Testis (tissue), 2 donors: ENCODE results near the gene SND1.

Experiments
- POLR2A ChIP-seq: fragments of 450-650 bp; IDR thresholded peaks from one replicate; pipeline ENCODE4 v1.6.1; 2017; ENCODE audit warnings: antibody characterized with exemption, mild to moderate bottlenecking, moderate library complexity
- TF ChIP-seq, protein P1 (sequence below), 3 experiments: fragments of 450-650 bp in 2 of 3; fragments of 200-600 bp in 1 of 3; sonication (generic) in 1 of 3; IDR thresholded peaks; one replicate each; pipeline ENCODE4 v1.5.1; 2016 to 2019; ENCODE audit warnings: antibody characterized with exemption in 3 of 3, mild to moderate bottlenecking in 2 of 3, moderate library complexity in 1 of 3

DNA sequence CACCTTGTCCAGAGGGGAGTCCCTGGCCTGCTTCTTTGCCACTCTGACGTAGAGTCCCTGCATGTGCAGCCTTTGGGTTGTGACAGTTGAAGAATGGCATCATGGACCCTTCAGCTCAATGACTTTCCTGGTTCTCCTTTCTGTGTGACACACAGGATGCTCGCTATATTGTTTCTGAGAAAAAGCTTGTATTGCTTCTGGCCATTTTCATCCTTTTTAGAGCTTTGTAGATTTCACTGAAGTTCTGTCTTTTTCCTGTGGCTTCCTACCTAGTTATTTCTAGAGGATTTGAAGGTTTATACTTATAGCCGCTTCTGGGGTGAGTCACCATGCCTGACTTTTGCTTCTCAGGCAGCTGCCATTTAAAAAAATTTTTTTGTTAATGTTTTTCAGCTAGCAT lies 27.0 kb downstream of the SND1 start:
- TF ChIP-seq, protein P1, sequence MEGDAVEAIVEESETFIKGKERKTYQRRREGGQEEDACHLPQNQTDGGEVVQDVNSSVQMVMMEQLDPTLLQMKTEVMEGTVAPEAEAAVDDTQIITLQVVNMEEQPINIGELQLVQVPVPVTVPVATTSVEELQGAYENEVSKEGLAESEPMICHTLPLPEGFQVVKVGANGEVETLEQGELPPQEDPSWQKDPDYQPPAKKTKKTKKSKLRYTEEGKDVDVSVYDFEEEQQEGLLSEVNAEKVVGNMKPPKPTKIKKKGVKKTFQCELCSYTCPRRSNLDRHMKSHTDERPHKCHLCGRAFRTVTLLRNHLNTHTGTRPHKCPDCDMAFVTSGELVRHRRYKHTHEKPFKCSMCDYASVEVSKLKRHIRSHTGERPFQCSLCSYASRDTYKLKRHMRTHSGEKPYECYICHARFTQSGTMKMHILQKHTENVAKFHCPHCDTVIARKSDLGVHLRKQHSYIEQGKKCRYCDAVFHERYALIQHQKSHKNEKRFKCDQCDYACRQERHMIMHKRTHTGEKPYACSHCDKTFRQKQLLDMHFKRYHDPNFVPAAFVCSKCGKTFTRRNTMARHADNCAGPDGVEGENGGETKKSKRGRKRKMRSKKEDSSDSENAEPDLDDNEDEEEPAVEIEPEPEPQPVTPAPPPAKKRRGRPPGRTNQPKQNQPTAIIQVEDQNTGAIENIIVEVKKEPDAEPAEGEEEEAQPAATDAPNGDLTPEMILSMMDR (IDR thresholded peaks at IDR 0.05), result no peak
- no peak for TF ChIP-seq POLR2A
